Neural cell (in vitro differentiated cells): ENCODE results near the gene P2RX4.

ENCODE experiments used
- CTCF ChIP-seq: fragments of 450-650 bp; IDR thresholded peaks from 2 replicates; pipeline ENCODE4 v1.5.1; 2014; ENCODE audit warnings: antibody characterized with exemption, mild to moderate bottlenecking, moderate library complexity; ENCODE audit not compliant: poor library complexity, severe bottlenecking
- EP300 ChIP-seq: fragments of 450-650 bp; conservative IDR thresholded peaks from 2 replicates; pipeline ENCODE4 v1.6.1; 2014; ENCODE audit warnings: antibody characterized with exemption, mild to moderate bottlenecking, moderate library complexity; ENCODE audit not compliant: poor library complexity, severe bottlenecking
- EZH2 ChIP-seq: fragments of 200-600, 300-800 bp; shearing (Covaris generic), sonication (generic); IDR thresholded peaks from 2 replicates; pipeline ENCODE4 v1.6.1; 2014; ENCODE audit warnings: antibody characterized with exemption, low read length, borderline replicate concordance, mild to moderate bottlenecking; ENCODE audit not compliant: insufficient read depth, poor library complexity, severe bottlenecking
- POLR2AphosphoS5 ChIP-seq: IDR thresholded peaks from 2 replicates; pipeline ENCODE4 v1.6.1; 2012
- RAD21 ChIP-seq: fragments of 450-650 bp; conservative IDR thresholded peaks from 2 replicates; pipeline ENCODE4 v1.6.1; 2014; ENCODE audit warnings: antibody characterized with exemption, mild to moderate bottlenecking, moderate library complexity
- SMC3 ChIP-seq: fragments of 450-650 bp; conservative IDR thresholded peaks from 2 replicates; pipeline ENCODE4 v1.6.1; 2014; ENCODE audit warnings: antibody characterized with exemption, mild to moderate bottlenecking, moderate library complexity; ENCODE audit not compliant: poor library complexity
- TAF1 ChIP-seq: IDR thresholded peaks from 2 replicates; pipeline ENCODE4 v1.6.1; 2012; ENCODE audit warnings: low read depth

- no peak for TF ChIP-seq CTCF
- TF ChIP-seq RAD21 = no peak
- no peak for TF ChIP-seq EZH2
- no peak for TF ChIP-seq EP300
- no peak for TF ChIP-seq TAF1
- no peak for TF ChIP-seq POLR2AphosphoS5
- no peak for TF ChIP-seq SMC3
Measured at GRCh38 chr12:121274036-121274763, 64.3 kb downstream of the P2RX4 start.
